ENCODE data around the gene CMTM5.

Gene CMTM5

GRCh38 chr14:23407516-23408306 lies 30.9 kb downstream of the CMTM5 start, which contains the start of gene MYH6:
MYH6 (minus strand) TSS chr14:23408273; CDS start chr14:23407223, 1,050 bp downstream.
- WGBS, 2 experiments (ENCODE audit: insufficient coverage in 2 of 2): 87 to 88% methylated on average over 13 to 15 of the region's 15 CpGs
- Histone ChIP-seq H3K27ac (ENCODE audit: low read depth, low read length, severe bottlenecking) (no peak within 1 kb of the TSS), H3K4me3 (ENCODE audit: extremely low read depth, insufficient read depth, low read length, poor library complexity, severe bottlenecking) (no peak within 1 kb of the TSS), H3K36me3 (ENCODE audit: control insufficient read depth, insufficient read depth, low read length) (no peaks in the 10 kb centered on the region), H3K9me3 (ENCODE audit: control insufficient read depth, low read length) (no peaks in the 10 kb centered on the region), H3K4me1 (ENCODE audit: control insufficient read depth, insufficient read depth, low read length, poor library complexity, severe bottlenecking) (no peaks in the 10 kb centered on the region)

GRCh38 chr14:23408307-23408630 lies 31.4 kb downstream of the CMTM5 start:
- no peaks in the 10 kb centered on the region for H3K4me1 ChIP-seq (ENCODE audit: control insufficient read depth, insufficient read depth, low read length, poor library complexity, severe bottlenecking)
- H3K27ac ChIP-seq (ENCODE audit: low read depth, low read length, severe bottlenecking): no peak overlapping the region
- no peak overlapping the region for H3K4me3 ChIP-seq (ENCODE audit: extremely low read depth, insufficient read depth, low read length, poor library complexity, severe bottlenecking)
- 85 to 92% methylated on average over 4 to 5 of the region's 5 CpGs for WGBS, 2 experiments (ENCODE audit: insufficient coverage in 2 of 2)
- no peaks in the 10 kb centered on the region for H3K36me3 ChIP-seq (ENCODE audit: control insufficient read depth, insufficient read depth, low read length)
- no peaks in the 10 kb centered on the region for H3K9me3 ChIP-seq (ENCODE audit: control insufficient read depth, low read length)

- 80 to 100% methylated on average over 1 of the region's 2 CpGs for WGBS, 2 experiments (ENCODE audit: insufficient coverage in 2 of 2)
- Histone ChIP-seq H3K4me1 (ENCODE audit: control insufficient read depth, insufficient read depth, low read length, poor library complexity, severe bottlenecking) (no peaks in the 10 kb centered on the region), H3K36me3 (ENCODE audit: control insufficient read depth, insufficient read depth, low read length) (no peaks in the 10 kb centered on the region), H3K9me3 (ENCODE audit: control insufficient read depth, low read length) (no peaks in the 10 kb centered on the region), H3K27ac (ENCODE audit: low read depth, low read length, severe bottlenecking) (no peak overlapping the region), H3K4me3 (ENCODE audit: extremely low read depth, insufficient read depth, low read length, poor library complexity, severe bottlenecking) (no peak overlapping the region)
Measured at GRCh38 chr14:23409475-23409874, 32.6 kb downstream of the CMTM5 start.

GRCh38 chr14:23409966-23410635 lies 33.3 kb downstream of the CMTM5 start:
- 87 to 89% methylated on average over 7 to 8 of the region's 14 CpGs for WGBS, 2 experiments (ENCODE audit: insufficient coverage in 2 of 2)
- H3K9me3 ChIP-seq (ENCODE audit: control insufficient read depth, low read length): no peaks in the 10 kb centered on the region

GRCh38 chr14:23411563-23412525 lies 35.0 kb downstream of the CMTM5 start:
- Histone ChIP-seq H3K4me3 (ENCODE audit: extremely low read depth, insufficient read depth, low read length, poor library complexity, severe bottlenecking) (no peak overlapping the region), H3K4me1 (ENCODE audit: control insufficient read depth, insufficient read depth, low read length, poor library complexity, severe bottlenecking) (no peaks in the 10 kb centered on the region), H3K27ac (ENCODE audit: low read depth, low read length, severe bottlenecking) (no peak overlapping the region), H3K36me3 (ENCODE audit: control insufficient read depth, insufficient read depth, low read length) (no peaks in the 10 kb centered on the region), H3K9me3 (ENCODE audit: control insufficient read depth, low read length) (no peaks in the 10 kb centered on the region)
- WGBS, 2 experiments (ENCODE audit: insufficient coverage in 2 of 2): 85 to 89% methylated on average over 8 to 9 of the region's 14 CpGs

More at GRCh38 chr14:23409966-23410635, 33.3 kb downstream of the CMTM5 start:
- H3K27ac ChIP-seq (ENCODE audit: low read depth, low read length, severe bottlenecking): no peak overlapping the region
- no peaks in the 10 kb centered on the region for H3K4me1 ChIP-seq (ENCODE audit: control insufficient read depth, insufficient read depth, low read length, poor library complexity, severe bottlenecking)
- no peaks in the 10 kb centered on the region for H3K36me3 ChIP-seq (ENCODE audit: control insufficient read depth, insufficient read depth, low read length)
- no peak overlapping the region for H3K4me3 ChIP-seq (ENCODE audit: extremely low read depth, insufficient read depth, low read length, poor library complexity, severe bottlenecking)

- 91 to 93% methylated on average over 11 to 12 of the region's 16 CpGs for WGBS, 2 experiments (ENCODE audit: insufficient coverage in 2 of 2)
- Histone ChIP-seq H3K36me3 (ENCODE audit: control insufficient read depth, insufficient read depth, low read length) (no peaks in the 10 kb centered on the region), H3K9me3 (ENCODE audit: control insufficient read depth, low read length) (no peaks in the 10 kb centered on the region), H3K4me1 (ENCODE audit: control insufficient read depth, insufficient read depth, low read length, poor library complexity, severe bottlenecking) (no peaks in the 10 kb centered on the region), H3K4me3 (ENCODE audit: extremely low read depth, insufficient read depth, low read length, poor library complexity, severe bottlenecking) (no peak overlapping the region), H3K27ac (ENCODE audit: low read depth, low read length, severe bottlenecking) (no peak overlapping the region)
Measured at GRCh38 chr14:23413681-23414080, 36.8 kb downstream of the CMTM5 start.

GRCh38 chr14:23414254-23414653 lies 37.4 kb downstream of the CMTM5 start:
- no peak overlapping the region for H3K4me3 ChIP-seq (ENCODE audit: extremely low read depth, insufficient read depth, low read length, poor library complexity, severe bottlenecking)
- 87 to 100% methylated on average over 3 of the region's 3 CpGs for WGBS, 2 experiments (ENCODE audit: insufficient coverage in 2 of 2)
- H3K36me3 ChIP-seq (ENCODE audit: control insufficient read depth, insufficient read depth, low read length): no peaks in the 10 kb centered on the region
- no peak overlapping the region for H3K27ac ChIP-seq (ENCODE audit: low read depth, low read length, severe bottlenecking)
- no peaks in the 10 kb centered on the region for H3K4me1 ChIP-seq (ENCODE audit: control insufficient read depth, insufficient read depth, low read length, poor library complexity, severe bottlenecking)
- H3K9me3 ChIP-seq (ENCODE audit: control insufficient read depth, low read length): no peaks in the 10 kb centered on the region

- H3K4me1 ChIP-seq (ENCODE audit: control insufficient read depth, insufficient read depth, low read length, poor library complexity, severe bottlenecking): no peaks in the 10 kb centered on the region
- H3K9me3 ChIP-seq (ENCODE audit: control insufficient read depth, low read length): no peaks in the 10 kb centered on the region
- no peak overlapping the region for H3K4me3 ChIP-seq (ENCODE audit: extremely low read depth, insufficient read depth, low read length, poor library complexity, severe bottlenecking)
- H3K27ac ChIP-seq (ENCODE audit: low read depth, low read length, severe bottlenecking): no peak overlapping the region
- WGBS, 2 experiments (ENCODE audit: insufficient coverage in 2 of 2): 96% methylated on average over 20 to 32 of the region's 39 CpGs
- no peaks in the 10 kb centered on the region for H3K36me3 ChIP-seq (ENCODE audit: control insufficient read depth, insufficient read depth, low read length)
Measured at GRCh38 chr14:23414906-23415820, 38.3 kb downstream of the CMTM5 start.

- 89 to 91% methylated on average over 7 to 15 of the region's 21 CpGs for WGBS, 2 experiments (ENCODE audit: insufficient coverage in 2 of 2)
- no peaks in the 10 kb centered on the region for H3K4me1 ChIP-seq (ENCODE audit: control insufficient read depth, insufficient read depth, low read length, poor library complexity, severe bottlenecking)
- no peak overlapping the region for H3K27ac ChIP-seq (ENCODE audit: low read depth, low read length, severe bottlenecking)
- no peaks in the 10 kb centered on the region for H3K9me3 ChIP-seq (ENCODE audit: control insufficient read depth, low read length)
- no peaks in the 10 kb centered on the region for H3K36me3 ChIP-seq (ENCODE audit: control insufficient read depth, insufficient read depth, low read length)
- H3K4me3 ChIP-seq (ENCODE audit: extremely low read depth, insufficient read depth, low read length, poor library complexity, severe bottlenecking): no peak overlapping the region
Measured at GRCh38 chr14:23415821-23416778, 39.3 kb downstream of the CMTM5 start.
